HEK293 (cell line): ENCODE data around the gene COA1.

ENCODE experiments used
- CTCF ChIA-PET: fragments of 350-600 bp; formaldehyde crosslinking; extraction: SDS; loops from one replicate; lab custom pipeline; 2021; ENCODE audit warnings: antibody characterized with exemption; lab: Yijun Ruan, JAX
- POLR2A ChIA-PET: fragments of 300-600 bp; formaldehyde crosslinking; extraction: SDS; loops from one replicate; lab custom pipeline; 2020; ENCODE audit warnings: antibody characterized with exemption, inconsistent platforms; lab: Yijun Ruan, JAX
- H3K27ac ChIP-seq: fragments of 200-500 bp; sonication (Bioruptor generic); 2 replicates; pipeline ENCODE4 v1.5.1; 2014; ENCODE audit warnings: low read depth, low read length, control low read depth, inconsistent platforms; ENCODE audit errors: extremely low read depth
- H3K36me3 ChIP-seq, 2 experiments: fragments of 200-500 bp in 1 of 2; sonication (Bioruptor generic) in 1 of 2; 1 replicate in 1 of 2; 2 replicates in 1 of 2; pipeline ENCODE4 v1.5.1; 2014 to 2017; ENCODE audit warnings: inconsistent platforms in 2 of 2, low read length in 2 of 2; ENCODE audit not compliant: control insufficient read depth in 2 of 2, insufficient read depth in 1 of 2
- H3K4me1 ChIP-seq: fragments of 200-500 bp; sonication (Bioruptor generic); 2 replicates; pipeline ENCODE4 v1.5.1; 2014; ENCODE audit warnings: mild to moderate bottlenecking, low read length, inconsistent platforms; ENCODE audit not compliant: control insufficient read depth, insufficient read depth
- H3K4me3 ChIP-seq: 2 replicates; pipeline ENCODE4 v1.5.1; 2011; ENCODE audit warnings: low read depth, mild to moderate bottlenecking, control low read depth, low read length, moderate library complexity
- H3K9me3 ChIP-seq: fragments of 200-500 bp; sonication (Bioruptor generic); 2 replicates; pipeline ENCODE4 v1.5.1; 2014; ENCODE audit warnings: low read depth, low read length, inconsistent platforms; ENCODE audit not compliant: control insufficient read depth, insufficient read depth
- BCL6B ChIP-seq: fragments of 450-650 bp; formaldehyde crosslinking; IDR thresholded peaks from 2 replicates; pipeline ENCODE4 v1.5.1; 2017; ENCODE audit warnings: missing biosample characterization, missing genetic modification characterization
- EGR2 ChIP-seq: fragments of 450-650 bp; formaldehyde crosslinking; IDR thresholded peaks from 2 replicates; pipeline ENCODE4 v1.5.1; 2016; ENCODE audit warnings: low read depth, missing biosample characterization, missing genetic modification characterization
- GLI4 ChIP-seq: fragments of 450-650 bp; formaldehyde crosslinking; IDR thresholded peaks from 2 replicates; pipeline ENCODE4 v1.5.1; 2016; ENCODE audit warnings: missing biosample characterization, missing genetic modification characterization
- HOXD13 ChIP-seq: sonication (generic); formaldehyde crosslinking; IDR thresholded peaks from 2 replicates; pipeline ENCODE4 v1.8.0; 2022; ENCODE audit warnings: missing genetic modification reagents, borderline replicate concordance
- KLF10 ChIP-seq: fragments of 450-650 bp; IDR thresholded peaks from 2 replicates; pipeline ENCODE4 v1.5.1; 2018; ENCODE audit warnings: missing biosample characterization, mild to moderate bottlenecking, missing genetic modification characterization
- MEIS1 ChIP-seq: sonication (generic); formaldehyde crosslinking; IDR thresholded peaks from 2 replicates; pipeline ENCODE4 v1.8.1; 2022; ENCODE audit warnings: missing genetic modification reagents, mild to moderate bottlenecking, borderline replicate concordance
- OSR2 ChIP-seq: fragments of 450-650 bp; formaldehyde crosslinking; IDR thresholded peaks from 2 replicates; pipeline ENCODE4 v1.5.1; 2016; ENCODE audit warnings: missing biosample characterization, missing genetic modification characterization
- REPIN1 ChIP-seq: fragments of 450-650 bp; formaldehyde crosslinking; IDR thresholded peaks from 2 replicates; pipeline ENCODE4 v1.5.1; 2017; ENCODE audit warnings: missing biosample characterization, missing genetic modification characterization, low read depth
- SP7 ChIP-seq: fragments of 450-650 bp; formaldehyde crosslinking; IDR thresholded peaks from 2 replicates; pipeline ENCODE4 v1.5.1; 2016; ENCODE audit warnings: missing biosample characterization, missing genetic modification characterization
- ZBTB10 ChIP-seq: fragments of 450-650 bp; formaldehyde crosslinking; IDR thresholded peaks from 2 replicates; pipeline ENCODE4 v1.5.1; 2016; ENCODE audit warnings: missing biosample characterization, missing genetic modification characterization
- ZBTB6 ChIP-seq: fragments of 450-650 bp; formaldehyde crosslinking; IDR thresholded peaks from 2 replicates; pipeline ENCODE4 v1.5.1; 2017; ENCODE audit warnings: missing biosample characterization, missing genetic modification characterization
- ZFP41 ChIP-seq: fragments of 450-650 bp; formaldehyde crosslinking; IDR thresholded peaks from 2 replicates; pipeline ENCODE4 v1.5.1; 2016; ENCODE audit warnings: missing biosample characterization, missing genetic modification characterization, borderline replicate concordance
- ZFP69B ChIP-seq: fragments of 450-650 bp; formaldehyde crosslinking; IDR thresholded peaks from 2 replicates; pipeline ENCODE4 v1.5.1; 2016; ENCODE audit warnings: missing biosample characterization, missing genetic modification characterization
- ZIC2 ChIP-seq: fragments of 450-650 bp; formaldehyde crosslinking; IDR thresholded peaks from 2 replicates; pipeline ENCODE4 v1.5.1; 2016; ENCODE audit warnings: missing biosample characterization, missing genetic modification characterization
- ZNF10 ChIP-seq: fragments of 450-650 bp; formaldehyde crosslinking; IDR thresholded peaks from 2 replicates; pipeline ENCODE4 v1.5.1; 2017; ENCODE audit warnings: missing biosample characterization, missing genetic modification characterization
- ZNF132 ChIP-seq: fragments of 450-650 bp; formaldehyde crosslinking; IDR thresholded peaks from 2 replicates; pipeline ENCODE4 v1.5.1; 2017; ENCODE audit warnings: missing biosample characterization, missing genetic modification characterization, borderline replicate concordance
- ZNF174 ChIP-seq: fragments of 450-650 bp; formaldehyde crosslinking; IDR thresholded peaks from 2 replicates; pipeline ENCODE4 v1.5.0; 2017; ENCODE audit warnings: missing biosample characterization, mild to moderate bottlenecking, missing genetic modification characterization
- ZNF24 ChIP-seq: fragments of 450-650 bp; formaldehyde crosslinking; IDR thresholded peaks from 2 replicates; pipeline ENCODE4 v1.5.1; 2016; ENCODE audit warnings: missing biosample characterization, missing genetic modification characterization
- ZNF248 ChIP-seq: fragments of 450-650 bp; formaldehyde crosslinking; IDR thresholded peaks from 2 replicates; pipeline ENCODE4 v1.5.1; 2017; ENCODE audit warnings: missing biosample characterization, missing genetic modification characterization
- ZNF423 ChIP-seq: fragments of 450-650 bp; formaldehyde crosslinking; IDR thresholded peaks from 2 replicates; pipeline ENCODE4 v1.5.1; 2016; ENCODE audit warnings: missing biosample characterization, missing genetic modification characterization
- ZNF473 ChIP-seq: fragments of 450-650 bp; formaldehyde crosslinking; IDR thresholded peaks from 2 replicates; pipeline ENCODE4 v1.5.1; 2017; ENCODE audit warnings: missing biosample characterization, missing genetic modification characterization
- ZNF549 ChIP-seq: fragments of 450-650 bp; IDR thresholded peaks from 2 replicates; pipeline ENCODE4 v1.5.1; 2018; ENCODE audit warnings: missing biosample characterization, missing genetic modification characterization, mild to moderate bottlenecking, inconsistent platforms, moderate library complexity
- ZNF629 ChIP-seq: fragments of 450-650 bp; formaldehyde crosslinking; IDR thresholded peaks from 2 replicates; pipeline ENCODE4 v1.5.1; 2017; ENCODE audit warnings: missing biosample characterization, missing genetic modification characterization
- ZNF791 ChIP-seq: fragments of 450-650 bp; formaldehyde crosslinking; IDR thresholded peaks from 2 replicates; pipeline ENCODE4 v1.5.1; 2016; ENCODE audit warnings: missing biosample characterization, missing genetic modification characterization
- ZNF843 ChIP-seq: fragments of 450-650 bp; formaldehyde crosslinking; IDR thresholded peaks from 2 replicates; pipeline ENCODE4 v1.5.1; 2016; ENCODE audit warnings: missing biosample characterization, missing genetic modification characterization
- ZSCAN16 ChIP-seq: fragments of 450-650 bp; formaldehyde crosslinking; IDR thresholded peaks from 2 replicates; pipeline ENCODE4 v1.5.1; 2016; ENCODE audit warnings: missing biosample characterization, missing genetic modification characterization
- ZSCAN4 ChIP-seq: fragments of 450-650 bp; formaldehyde crosslinking; IDR thresholded peaks from 2 replicates; pipeline ENCODE4 v1.5.1; 2017; ENCODE audit warnings: missing biosample characterization, missing genetic modification characterization
- ZXDB ChIP-seq: fragments of 450-650 bp; formaldehyde crosslinking; IDR thresholded peaks from 2 replicates; pipeline ENCODE4 v1.5.1; 2016; ENCODE audit warnings: missing biosample characterization, missing genetic modification characterization

Gene COA1

GRCh38 chr7:43768887-43769272 lies 39.6 kb upstream of the COA1 start:
- POLR2A ChIA-PET: interaction anchor here (0.6 kb wide), 1 partner anchor 15 kb away, joined by 3 read pairs; no protein-coding TSS in a partner anchor
- CTCF ChIA-PET: interaction anchor here (0.7 to 1.3 kb wide), 2 partner anchors 32 to 330 kb away, joined by 4 read pairs; no protein-coding TSS in a partner anchor
- Histone ChIP-seq H3K36me3 (peaks cover 0 to 21% of the 10 kb centered on the region in 2 experiments; a peak in 1 of 3 replicates), H3K9me3 (no peaks in the 10 kb centered on the region), H3K4me1 (peaks cover 11% of the 10 kb centered on the region; the same call in 1 of the 2 replicates), H3K4me3 (no peak overlapping the region), H3K27ac (no peak overlapping the region)
- TF ChIP-seq ZSCAN4 (tag by site-specific recombination) (no peak), MEIS1 (CRISPR knock-in tag) (no peak), EGR2 (no peak), BCL6B (no peak), ZNF629 (tag by site-specific recombination) (no peak), ZNF24 (tag by site-specific recombination) (no peak)

- CTCF ChIA-PET: interaction anchor here (0.7 to 1.3 kb wide), 3 partner anchors 32 to 329 kb away, joined by 3 to 4 read pairs (median 4); no protein-coding TSS in a partner anchor
- no peak overlapping the region for H3K27ac ChIP-seq
- POLR2A ChIA-PET: interaction anchor here (0.6 to 0.7 kb wide), 2 partner anchors 10 to 16 kb away, joined by 3 read pairs; partner anchors contain the start of gene BLVRA
Measured at GRCh38 chr7:43768201-43768886, 39.0 kb upstream of the COA1 start.

GRCh38 chr7:43767311-43767710 lies 38.0 kb upstream of the COA1 start:
- no peaks in the 10 kb centered on the region for H3K9me3 ChIP-seq
- ChIA-PET CTCF (no interaction called here), POLR2A (no interaction called here)
- no peak overlapping the region for H3K4me3 ChIP-seq
- H3K36me3 ChIP-seq: peaks cover 0 to 16% of the 10 kb centered on the region in 2 experiments; a peak in 1 of 3 replicates
- peaks cover 16% of the 10 kb centered on the region; the same call in 1 of the 2 replicates for H3K4me1 ChIP-seq
- no peak overlapping the region for H3K27ac ChIP-seq
- TF ChIP-seq ZNF132 (tag by site-specific recombination) (no peak), GLI4 (no peak), OSR2 (tag by site-specific recombination) (no peak), ZNF843 (tag by site-specific recombination) (no peak), ZFP69B (tag by site-specific recombination) (no peak), ZBTB10 (tag by site-specific recombination) (no peak), ZNF248 (tag by site-specific recombination) (no peak), ZNF174 (tag by site-specific recombination) (no peak), ZBTB6 (tag by site-specific recombination) (no peak), ZNF549 (tag by site-specific recombination) (no peak), ZNF473 (tag by site-specific recombination) (no peak)

More at GRCh38 chr7:43768201-43768886, 39.0 kb upstream of the COA1 start:
- Histone ChIP-seq H3K4me1 (peaks cover 16% of the 10 kb centered on the region; the same call in 1 of the 2 replicates), H3K36me3 (peaks cover 0 to 21% of the 10 kb centered on the region in 2 experiments; a peak in 1 of 3 replicates), H3K4me3 (no peak overlapping the region), H3K9me3 (no peaks in the 10 kb centered on the region)
- no peak for TF ChIP-seq ZFP41 (tag by site-specific recombination)
- peak; percentile 52 for TF ChIP-seq ZIC2 (tag by site-specific recombination)
- no peak for TF ChIP-seq BCL6B
- no peak for TF ChIP-seq ZNF423 (tag by site-specific recombination)
- TF ChIP-seq ZXDB: no peak
- TF ChIP-seq HOXD13 (CRISPR knock-in tag): no peak
- no peak for TF ChIP-seq SP7
- TF ChIP-seq ZNF791 (tag by site-specific recombination): no peak
- TF ChIP-seq REPIN1: no peak
- TF ChIP-seq KLF10 (tag by site-specific recombination): no peak
- TF ChIP-seq ZSCAN16: 0 out of 2 replicates have a peak, but pooled peaks have one; percentile 14
- no peak for TF ChIP-seq ZNF10
